Lower leg skin (tissue), 4 donors: ENCODE results near the gene ATRX. TPM values are rescaled to one million over a fixed set of nuclear protein-coding genes. Genes with fewer than 3 reads are reported as not detected.

Experiments
- DNase-seq, 2 donors: peaks; one replicate each; pipeline ENCODE4 v3.0.0-alpha.2; 2019; ENCODE audit warnings: low spot score in 2 of 2
- H3K4me3 ChIP-seq: fragments of 200-600 bp; sonication (generic); 2 replicates; pipeline ENCODE4 v1.5.1; 2017; ENCODE audit warnings: mild to moderate bottlenecking, low read depth; ENCODE audit not compliant: poor library complexity, severe bottlenecking
- POLR2A ChIP-seq, 2 donors: fragments of 450-650 bp; IDR thresholded peaks; one replicate each; pipeline ENCODE4 v1.6.1; 2016 to 2017; ENCODE audit warnings: antibody characterized with exemption in 2 of 2, mild to moderate bottlenecking in 1 of 2, moderate library complexity in 1 of 2
- WGBS, 2 donors: methylation state at CpG; one replicate each; pipeline ENCODE4 v1.1.5; 2018; 5-methylcytosine and 5-hydroxymethylcytosine counted together
- intact Hi-C: fragments of 100-400 bp; cut with DNase I; formaldehyde crosslinking; loops from one replicate; pipeline ENCODE4 v1.15.0; 2023; ENCODE audit warnings: low total_unique reads
- total RNA-seq, 4 donors: library from RNA; depleted of rRNA; stranded (reverse); fragments of >200 nt; gene quantifications; one replicate each; pipeline ENCODE4 v1.1.0, GENCODE V29; 2016
- TF ChIP-seq, protein P1 (sequence below), 3 donors: fragments of 450-650 bp; IDR thresholded peaks; one replicate each; pipeline ENCODE4 v1.5.1; 2016; ENCODE audit warnings: antibody characterized with exemption in 3 of 3, mild to moderate bottlenecking in 3 of 3, moderate library complexity in 2 of 3

Gene ATRX
- total RNA-seq, 4 donors from 2014 or later = 40.2 to 90.0 (median 71.3) TPM

DNA sequence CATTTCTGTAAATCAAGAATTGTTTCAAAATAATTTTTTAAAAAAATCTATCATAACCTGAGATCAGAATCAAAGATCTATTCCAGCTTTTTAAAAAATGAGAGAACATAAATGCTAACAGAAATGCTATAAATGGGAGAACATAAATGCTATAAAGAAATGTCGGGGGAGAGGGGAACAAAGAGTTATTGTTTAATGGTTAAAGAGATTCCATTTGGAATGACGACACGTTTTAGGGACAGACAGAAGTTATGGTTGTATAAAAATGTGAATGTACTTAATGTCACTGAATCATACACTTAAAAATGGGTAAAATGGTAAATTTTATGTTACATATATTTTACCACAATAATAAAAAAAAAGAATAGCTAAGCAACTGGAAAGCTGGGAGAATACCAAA lies 127.1 kb downstream of the ATRX start:
- intact Hi-C loops = no loop called here
- H3K4me3 ChIP-seq = no peak overlapping the region
- 68 to 74% methylated on average over 3 of the region's 3 CpGs for WGBS, 2 donors
- TF ChIP-seq, protein P1, sequence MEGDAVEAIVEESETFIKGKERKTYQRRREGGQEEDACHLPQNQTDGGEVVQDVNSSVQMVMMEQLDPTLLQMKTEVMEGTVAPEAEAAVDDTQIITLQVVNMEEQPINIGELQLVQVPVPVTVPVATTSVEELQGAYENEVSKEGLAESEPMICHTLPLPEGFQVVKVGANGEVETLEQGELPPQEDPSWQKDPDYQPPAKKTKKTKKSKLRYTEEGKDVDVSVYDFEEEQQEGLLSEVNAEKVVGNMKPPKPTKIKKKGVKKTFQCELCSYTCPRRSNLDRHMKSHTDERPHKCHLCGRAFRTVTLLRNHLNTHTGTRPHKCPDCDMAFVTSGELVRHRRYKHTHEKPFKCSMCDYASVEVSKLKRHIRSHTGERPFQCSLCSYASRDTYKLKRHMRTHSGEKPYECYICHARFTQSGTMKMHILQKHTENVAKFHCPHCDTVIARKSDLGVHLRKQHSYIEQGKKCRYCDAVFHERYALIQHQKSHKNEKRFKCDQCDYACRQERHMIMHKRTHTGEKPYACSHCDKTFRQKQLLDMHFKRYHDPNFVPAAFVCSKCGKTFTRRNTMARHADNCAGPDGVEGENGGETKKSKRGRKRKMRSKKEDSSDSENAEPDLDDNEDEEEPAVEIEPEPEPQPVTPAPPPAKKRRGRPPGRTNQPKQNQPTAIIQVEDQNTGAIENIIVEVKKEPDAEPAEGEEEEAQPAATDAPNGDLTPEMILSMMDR (IDR thresholded peaks at IDR 0.05) = no peak
- TF ChIP-seq POLR2A (IDR thresholded peaks at IDR 0.05) = no peak
- no peak for DNase-seq

DNA sequence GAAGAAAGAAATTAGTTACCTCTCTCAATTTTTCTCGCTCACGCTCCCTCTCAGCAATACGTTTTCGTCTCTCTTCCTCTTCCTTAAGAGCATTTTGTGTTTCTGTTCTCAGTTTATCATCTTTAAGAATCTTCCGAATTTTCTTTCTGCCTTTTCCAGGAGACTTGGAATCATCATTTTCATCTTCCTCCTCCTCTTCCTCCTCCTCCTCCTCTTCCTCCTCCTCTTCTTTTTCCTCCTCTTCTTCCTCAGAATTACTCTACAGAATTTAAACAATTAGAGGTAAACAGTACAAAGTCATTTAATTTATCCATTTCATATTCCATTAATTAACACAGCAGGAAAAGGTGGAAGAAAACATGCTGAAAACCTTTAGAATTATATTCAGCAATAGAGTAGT lies 133.9 kb downstream of the ATRX start:
- TF ChIP-seq, protein P1 (IDR thresholded peaks at IDR 0.05) = no peak
- no peak for TF ChIP-seq POLR2A (IDR thresholded peaks at IDR 0.05)
- WGBS, 2 donors = 92 to 95% methylated on average over 5 of the region's 5 CpGs
- DNase-seq = no peak
- intact Hi-C loops = no loop called here
- no peak overlapping the region for H3K4me3 ChIP-seq

DNA sequence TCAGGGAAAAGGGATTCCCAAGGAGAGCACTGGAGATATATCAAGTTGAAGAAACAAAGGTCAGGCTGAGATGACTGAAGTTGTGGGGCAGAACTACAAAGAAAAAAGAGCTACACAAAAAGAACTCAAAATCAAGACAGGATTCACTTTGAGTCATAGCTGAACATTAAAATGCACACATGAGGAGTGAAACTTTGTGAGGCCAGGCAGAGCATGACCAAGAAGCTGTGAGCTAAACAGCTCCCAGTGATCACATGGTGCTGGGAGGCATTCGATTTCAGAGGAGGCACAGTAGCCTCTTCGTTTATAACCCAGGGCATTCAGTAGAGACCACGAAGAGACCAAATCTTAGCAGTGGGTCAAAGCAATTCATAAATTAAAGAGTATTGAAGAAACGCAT lies 145.3 kb downstream of the ATRX start:
- WGBS, 2 donors = 90% methylated on average over 4 of the region's 4 CpGs
- intact Hi-C loops = no loop called here
- no peak overlapping the region for H3K4me3 ChIP-seq
- TF ChIP-seq, protein P1 (IDR thresholded peaks at IDR 0.05) = no peak
- no peak for TF ChIP-seq POLR2A (IDR thresholded peaks at IDR 0.05)
- no peak for DNase-seq

DNA sequence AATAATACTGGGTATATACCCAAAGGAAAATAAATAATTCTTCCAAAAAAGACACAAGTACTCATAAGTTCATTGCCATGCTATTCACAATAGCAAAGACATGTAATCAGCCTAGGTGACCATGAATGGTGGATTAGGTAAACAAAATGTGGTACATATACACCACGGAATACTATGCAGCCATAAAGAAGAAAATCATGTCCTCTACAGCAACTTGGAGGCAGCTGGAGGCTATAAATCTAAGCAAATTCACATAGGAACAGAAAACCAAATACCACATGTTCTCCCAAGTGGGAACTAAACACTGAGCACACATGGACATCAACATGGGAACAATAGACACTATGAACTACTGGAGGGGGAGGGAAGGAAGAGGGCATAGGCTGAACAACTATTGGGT lies 146.2 kb downstream of the ATRX start:
- intact Hi-C loops = no loop called here
- H3K4me3 ChIP-seq = no peak overlapping the region
- WGBS, 2 donors = 78 to 92% methylated on average over 1 of the region's 1 CpG
- TF ChIP-seq, protein P1 (IDR thresholded peaks at IDR 0.05) = no peak
- no peak for TF ChIP-seq POLR2A (IDR thresholded peaks at IDR 0.05)
- DNase-seq = no peak

DNA sequence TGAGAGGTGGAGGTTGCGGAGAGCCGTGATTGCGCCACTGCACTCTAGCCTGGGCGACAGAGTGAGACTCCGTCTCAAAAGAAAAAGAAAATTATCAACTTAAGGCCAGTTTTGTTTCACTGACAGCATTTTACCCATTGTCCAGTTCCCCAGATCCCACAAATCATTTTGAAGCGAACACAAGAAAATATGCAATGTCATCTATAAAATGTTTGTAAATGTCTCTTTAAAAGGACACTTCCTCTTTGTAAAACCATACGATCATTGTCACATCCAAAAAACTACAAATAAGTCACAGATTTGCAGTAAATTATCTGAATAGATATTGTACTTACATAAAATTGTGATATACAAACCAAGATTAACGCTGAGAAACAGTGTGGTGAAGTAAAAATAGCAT lies 147.6 kb downstream of the ATRX start:
- intact Hi-C loops = no loop called here
- WGBS, 2 donors = 93% methylated on average over 8 of the region's 8 CpGs
- H3K4me3 ChIP-seq = no peak overlapping the region
- DNase-seq = no peak
- TF ChIP-seq, protein P1 (IDR thresholded peaks at IDR 0.05) = no peak
- no peak for TF ChIP-seq POLR2A (IDR thresholded peaks at IDR 0.05)

DNA sequence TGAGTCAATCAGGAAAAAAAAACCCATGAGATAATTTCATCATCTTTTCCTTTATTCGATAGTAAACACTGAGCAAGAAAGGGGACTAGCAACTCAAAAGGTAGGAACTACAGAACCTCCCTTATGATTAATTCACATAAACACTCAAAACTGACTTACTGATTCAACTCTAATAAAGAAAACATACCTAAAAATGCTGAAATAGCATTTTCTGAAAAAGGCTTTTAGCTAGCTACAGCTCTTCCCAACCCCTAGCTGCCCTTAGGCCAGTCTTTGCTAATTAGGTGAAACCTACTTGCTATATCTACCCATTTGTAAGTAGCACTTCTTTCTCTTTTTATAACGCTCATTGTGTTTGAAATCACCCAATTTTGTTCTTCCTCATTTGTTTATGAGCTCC lies 150.6 kb downstream of the ATRX start:
- no peak for DNase-seq
- H3K4me3 ChIP-seq = no peak overlapping the region
- intact Hi-C loops = no loop called here
- no peak for TF ChIP-seq POLR2A (IDR thresholded peaks at IDR 0.05)
- TF ChIP-seq, protein P1 (IDR thresholded peaks at IDR 0.05) = no peak
- 63 to 91% methylated on average over 2 of the region's 2 CpGs for WGBS, 2 donors
